Measurements from ENCODE around the gene ARID5A.

ARID5A gene

GRCh38 chr2:96528006-96528699 lies 8.4 kb upstream of the ARID5A start:
- peak in 1 of 2 experiments; percentile 11 for DNase-seq

- DNase-seq: no peak
Measured at GRCh38 chr2:96528700-96529375, 7.7 kb upstream of the ARID5A start.

GRCh38 chr2:96529376-96530143 lies 7.0 kb upstream of the ARID5A start:
- DNase-seq: no peak

- DNase-seq: no peak
Measured at GRCh38 chr2:96530144-96530430, 6.5 kb upstream of the ARID5A start.

GRCh38 chr2:96530474-96531357 lies 5.8 kb upstream of the ARID5A start:
- DNase-seq: no peak

GRCh38 chr2:96531366-96531765 lies 5.2 kb upstream of the ARID5A start:
- DNase-seq: no peak

- peak; percentile 94 to 95 for DNase-seq
Measured at GRCh38 chr2:96531872-96532505, 4.6 kb upstream of the ARID5A start.

GRCh38 chr2:96532641-96533291 lies 3.8 kb upstream of the ARID5A start:
- no peak for DNase-seq

- DNase-seq: no peak
Measured at GRCh38 chr2:96533292-96534073, 3.1 kb upstream of the ARID5A start.

- DNase-seq: no peak
Measured at GRCh38 chr2:96534141-96534540, 2.4 kb upstream of the ARID5A start.

- DNase-seq: no peak
Measured at GRCh38 chr2:96534701-96535181, 1.8 kb upstream of the ARID5A start.

GRCh38 chr2:96535331-96535730 lies 1.2 kb upstream of the ARID5A start:
- no peak for DNase-seq

- DNase-seq: peak in 1 of 2 experiments; percentile 28
Measured at GRCh38 chr2:96537066-96537733, 648 bp downstream of the ARID5A start.

- DNase-seq: no peak
Measured at GRCh38 chr2:96537734-96538486, 1.4 kb downstream of the ARID5A start.

GRCh38 chr2:96538487-96539214 lies 2.1 kb downstream of the ARID5A start:
- no peak for DNase-seq

- no peak for DNase-seq
Measured at GRCh38 chr2:96539215-96539920, 2.8 kb downstream of the ARID5A start.

- DNase-seq: no peak
Measured at GRCh38 chr2:96540136-96540535, 3.6 kb downstream of the ARID5A start.
